ENCODE results near the gene TTYH2. TPM values are rescaled to one million over a fixed set of nuclear protein-coding genes. Genes with fewer than 3 reads are reported as not detected.

The TTYH2 gene
- total RNA-seq, 4 donors from 2014 or later = 0.51 to 34.8 (median 10.3) TPM

- DNase-seq = no peak
- intact Hi-C loops (cut with DNase I; ENCODE audit: low total_unique reads) = no loop called here
- H3K9me3 ChIP-seq = no peaks in the 10 kb centered on the region
- H3K4me1 ChIP-seq = no peaks in the 10 kb centered on the region
- no peak for TF ChIP-seq POLR2A (IDR thresholded peaks at IDR 0.05)
- TF ChIP-seq CTCF (IDR thresholded peaks at IDR 0.05) = no peak
- H3K4me3 ChIP-seq = no peak overlapping the region
- no peaks in the 10 kb centered on the region for H3K27me3 ChIP-seq
- H3K27ac ChIP-seq = no peak overlapping the region
- no peaks in the 10 kb centered on the region for H3K36me3 ChIP-seq
Observed at GRCh38 chr17:74224959-74225725, 11.8 kb downstream of the TTYH2 start.

GRCh38 chr17:74226252-74226651, 12.9 kb downstream of the TTYH2 start:
- no peaks in the 10 kb centered on the region for H3K9me3 ChIP-seq
- no peak for TF ChIP-seq POLR2A (IDR thresholded peaks at IDR 0.05)
- no peak overlapping the region for H3K27ac ChIP-seq
- no peak for DNase-seq
- H3K36me3 ChIP-seq = no peaks in the 10 kb centered on the region
- no peaks in the 10 kb centered on the region for H3K4me1 ChIP-seq
- H3K27me3 ChIP-seq = no peaks in the 10 kb centered on the region
- intact Hi-C loops (cut with DNase I; ENCODE audit: low total_unique reads) = no loop called here
- no peak overlapping the region for H3K4me3 ChIP-seq

GRCh38 chr17:74227271-74228080, 14.1 kb downstream of the TTYH2 start:
- no peaks in the 10 kb centered on the region for H3K27me3 ChIP-seq
- DNase-seq = no peak
- H3K36me3 ChIP-seq = no peaks in the 10 kb centered on the region
- H3K4me3 ChIP-seq = no peak overlapping the region
- intact Hi-C loops (cut with DNase I; ENCODE audit: low total_unique reads) = no loop called here
- H3K4me1 ChIP-seq = no peaks in the 10 kb centered on the region
- TF ChIP-seq CTCF (IDR thresholded peaks at IDR 0.05) = no peak
- no peak for TF ChIP-seq POLR2A (IDR thresholded peaks at IDR 0.05)
- H3K27ac ChIP-seq = no peak overlapping the region
- H3K9me3 ChIP-seq = no peaks in the 10 kb centered on the region

GRCh38 chr17:74228306-74228978, 15.1 kb downstream of the TTYH2 start:
- H3K4me1 ChIP-seq = no peaks in the 10 kb centered on the region
- no peaks in the 10 kb centered on the region for H3K27me3 ChIP-seq
- no peak for DNase-seq
- no peak overlapping the region for H3K27ac ChIP-seq
- intact Hi-C loops (cut with DNase I; ENCODE audit: low total_unique reads) = no loop called here
- no peaks in the 10 kb centered on the region for H3K36me3 ChIP-seq
- H3K4me3 ChIP-seq = no peak overlapping the region
- TF ChIP-seq CTCF (IDR thresholded peaks at IDR 0.05) = no peak
- no peak for TF ChIP-seq POLR2A (IDR thresholded peaks at IDR 0.05)
- H3K9me3 ChIP-seq = no peaks in the 10 kb centered on the region

- no peaks in the 10 kb centered on the region for H3K4me1 ChIP-seq
Observed at GRCh38 chr17:74230896-74231295, 17.5 kb downstream of the TTYH2 start.

More at GRCh38 chr17:74230896-74231295, 17.5 kb downstream of the TTYH2 start:
- no peaks in the 10 kb centered on the region for H3K36me3 ChIP-seq
- intact Hi-C loops (cut with DNase I; ENCODE audit: low total_unique reads) = no loop called here
- DNase-seq = no peak
- no peak overlapping the region for H3K4me3 ChIP-seq
- TF ChIP-seq POLR2A (IDR thresholded peaks at IDR 0.05) (no peak), CTCF (IDR thresholded peaks at IDR 0.05) (no peak)
- H3K27ac ChIP-seq = no peak overlapping the region
- H3K27me3 ChIP-seq = no peaks in the 10 kb centered on the region
- no peaks in the 10 kb centered on the region for H3K9me3 ChIP-seq

All from uterus (tissue), 4 donors.